ENCODE measurements around the gene CDC16.

DNA sequence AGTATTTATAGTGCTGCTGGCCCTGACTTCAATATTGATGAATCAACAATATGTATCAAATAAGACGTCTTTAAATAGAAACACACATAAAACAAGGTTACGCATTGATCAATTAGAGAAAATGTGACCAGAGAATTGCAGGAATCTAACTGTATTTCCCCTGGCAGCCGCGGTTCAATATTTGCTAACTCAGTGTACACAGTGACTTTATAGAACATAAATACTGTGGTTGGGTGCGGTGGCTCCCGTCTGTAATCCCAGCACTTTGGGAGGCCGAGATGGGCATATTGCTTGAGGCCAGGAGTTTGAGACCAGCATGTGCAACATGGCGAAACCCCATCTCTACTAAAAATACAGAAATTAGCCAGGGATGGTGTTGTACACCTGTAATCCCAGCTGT lies 23.9 kb downstream of the CDC16 start:
- no peak for TF ChIP-seq POLR2AphosphoS5 (IDR thresholded peaks at IDR 0.05; ENCODE audit: low read depth, low read length)
- TF ChIP-seq POLR2A (IDR thresholded peaks at IDR 0.05; ENCODE audit: low read depth, low read length), result no peak
- no peak for TF ChIP-seq TAF1 (IDR thresholded peaks at IDR 0.05; ENCODE audit: low read depth, low read length)
- no peak for TF ChIP-seq POU2F2 (IDR thresholded peaks at IDR 0.05; ENCODE audit: low read depth, low read length)

Data from GM12891 (cell line).